SK-N-DZ (cell line): ENCODE results near the gene RAB11FIP4.

Experiments
- DNase-seq: peaks from one replicate; pipeline ENCODE4 v3.0.0-alpha.2; 2015; ENCODE audit warnings: low spot score

The RAB11FIP4 gene

GRCh38 chr17:31566247-31566991 lies 174.9 kb downstream of the RAB11FIP4 start:
- no peak for DNase-seq

GRCh38 chr17:31566992-31567373 lies 175.5 kb downstream of the RAB11FIP4 start:
- no peak for DNase-seq

GRCh38 chr17:31568121-31568520 lies 176.6 kb downstream of the RAB11FIP4 start:
- no peak for DNase-seq

- no peak for DNase-seq
Measured at GRCh38 chr17:31568539-31568938, 177.1 kb downstream of the RAB11FIP4 start.

GRCh38 chr17:31570231-31570630 lies 178.8 kb downstream of the RAB11FIP4 start:
- no peak for DNase-seq

GRCh38 chr17:31570951-31571892 lies 179.7 kb downstream of the RAB11FIP4 start:
- no peak for DNase-seq

- DNase-seq, result no peak
Measured at GRCh38 chr17:31572341-31572740, 180.9 kb downstream of the RAB11FIP4 start.

GRCh38 chr17:31573047-31573446 lies 181.6 kb downstream of the RAB11FIP4 start:
- DNase-seq, result no peak

- DNase-seq, result no peak
Measured at GRCh38 chr17:31573861-31574260, 182.4 kb downstream of the RAB11FIP4 start.

GRCh38 chr17:31574458-31574857 lies 183.0 kb downstream of the RAB11FIP4 start:
- no peak for DNase-seq

GRCh38 chr17:31575043-31575442 lies 183.6 kb downstream of the RAB11FIP4 start:
- no peak for DNase-seq

- DNase-seq, result no peak
Measured at GRCh38 chr17:31579265-31579664, 187.8 kb downstream of the RAB11FIP4 start.

GRCh38 chr17:31580316-31580705 lies 188.8 kb downstream of the RAB11FIP4 start:
- no peak for DNase-seq

GRCh38 chr17:31580706-31581490 lies 189.4 kb downstream of the RAB11FIP4 start:
- DNase-seq, result no peak

- no peak for DNase-seq
Measured at GRCh38 chr17:31581491-31581890, 190.0 kb downstream of the RAB11FIP4 start.

GRCh38 chr17:31582151-31582907 lies 190.9 kb downstream of the RAB11FIP4 start:
- DNase-seq, result no peak

GRCh38 chr17:31583772-31584356 lies 192.4 kb downstream of the RAB11FIP4 start:
- DNase-seq, result no peak

GRCh38 chr17:31584438-31585279 lies 193.2 kb downstream of the RAB11FIP4 start:
- DNase-seq, result no peak

GRCh38 chr17:31585280-31585630 lies 193.8 kb downstream of the RAB11FIP4 start:
- DNase-seq, result no peak

GRCh38 chr17:31586946-31587345 lies 195.5 kb downstream of the RAB11FIP4 start:
- no peak for DNase-seq
